ENCODE results near the gene ZBTB44.

ZBTB44 gene

GRCh38 chr11:130192845-130193267 is 121.9 kb downstream of the ZBTB44 start:
- DNase-seq, result no peak

- DNase-seq, result no peak
Observed at GRCh38 chr11:130191896-130192295, 122.8 kb downstream of the ZBTB44 start.

GRCh38 chr11:130190371-130190881 is 124.3 kb downstream of the ZBTB44 start:
- DNase-seq, result no peak

- DNase-seq, result no peak
Observed at GRCh38 chr11:130189492-130190210, 125.1 kb downstream of the ZBTB44 start.

- no peak for DNase-seq
Observed at GRCh38 chr11:130188585-130189347, 126.0 kb downstream of the ZBTB44 start.

- no peak for DNase-seq
Observed at GRCh38 chr11:130188047-130188446, 126.7 kb downstream of the ZBTB44 start.

GRCh38 chr11:130187096-130187495 is 127.6 kb downstream of the ZBTB44 start:
- no peak for DNase-seq

- DNase-seq, result no peak
Observed at GRCh38 chr11:130183878-130184610, 130.7 kb downstream of the ZBTB44 start.

- no peak for DNase-seq
Observed at GRCh38 chr11:130181295-130182272, 133.1 kb downstream of the ZBTB44 start.

GRCh38 chr11:130180896-130181294 is 133.8 kb downstream of the ZBTB44 start:
- DNase-seq, result no peak

GRCh38 chr11:130180491-130180890 is 134.2 kb downstream of the ZBTB44 start:
- no peak for DNase-seq

GRCh38 chr11:130179396-130180306 is 135.1 kb downstream of the ZBTB44 start:
- DNase-seq, result no peak

GRCh38 chr11:130178441-130179339 is 136.0 kb downstream of the ZBTB44 start:
- no peak for DNase-seq

- DNase-seq, result no peak
Observed at GRCh38 chr11:130177782-130178181, 136.9 kb downstream of the ZBTB44 start.
